HEK293 (cell line): ENCODE data around the gene DHCR7.

Experiments
- CTCF ChIA-PET: fragments of 350-600 bp; formaldehyde crosslinking; extraction: SDS; loops from one replicate; lab custom pipeline; 2021; ENCODE audit warnings: antibody characterized with exemption; lab: Yijun Ruan, JAX
- POLR2A ChIA-PET: fragments of 300-600 bp; formaldehyde crosslinking; extraction: SDS; loops from one replicate; lab custom pipeline; 2020; ENCODE audit warnings: antibody characterized with exemption, inconsistent platforms; lab: Yijun Ruan, JAX
- H3K27ac ChIP-seq: fragments of 200-500 bp; sonication (Bioruptor generic); 2 replicates; pipeline ENCODE4 v1.5.1; 2014; ENCODE audit warnings: low read depth, low read length, control low read depth, inconsistent platforms; ENCODE audit errors: extremely low read depth
- H3K36me3 ChIP-seq, 2 experiments: fragments of 200-500 bp in 1 of 2; sonication (Bioruptor generic) in 1 of 2; 1 replicate in 1 of 2; 2 replicates in 1 of 2; pipeline ENCODE4 v1.5.1; 2014 to 2017; ENCODE audit warnings: inconsistent platforms in 2 of 2, low read length in 2 of 2; ENCODE audit not compliant: control insufficient read depth in 2 of 2, insufficient read depth in 1 of 2
- H3K4me1 ChIP-seq: fragments of 200-500 bp; sonication (Bioruptor generic); 2 replicates; pipeline ENCODE4 v1.5.1; 2014; ENCODE audit warnings: mild to moderate bottlenecking, low read length, inconsistent platforms; ENCODE audit not compliant: control insufficient read depth, insufficient read depth
- H3K4me3 ChIP-seq: 2 replicates; pipeline ENCODE4 v1.5.1; 2011; ENCODE audit warnings: low read depth, mild to moderate bottlenecking, control low read depth, low read length, moderate library complexity
- H3K9me3 ChIP-seq: fragments of 200-500 bp; sonication (Bioruptor generic); 2 replicates; pipeline ENCODE4 v1.5.1; 2014; ENCODE audit warnings: low read depth, low read length, inconsistent platforms; ENCODE audit not compliant: control insufficient read depth, insufficient read depth
- IKZF3 ChIP-seq: fragments of 450-650 bp; IDR thresholded peaks from 2 replicates; pipeline ENCODE4 v1.5.0; 2018; ENCODE audit warnings: missing biosample characterization, mild to moderate bottlenecking, missing genetic modification characterization, moderate library complexity
- KLF8 ChIP-seq: fragments of 450-650 bp; formaldehyde crosslinking; IDR thresholded peaks from 2 replicates; pipeline ENCODE4 v1.5.1; 2016; ENCODE audit warnings: missing biosample characterization, missing genetic modification characterization
- ZBTB1 ChIP-seq: fragments of 450-650 bp; formaldehyde crosslinking; IDR thresholded peaks from 2 replicates; pipeline ENCODE4 v1.5.1; 2016; ENCODE audit warnings: missing biosample characterization, missing genetic modification characterization
- ZBTB48 ChIP-seq: fragments of 450-650 bp; formaldehyde crosslinking; IDR thresholded peaks from 2 replicates; pipeline ENCODE4 v1.5.1; 2016; ENCODE audit warnings: missing biosample characterization, missing genetic modification characterization
- ZNF146 ChIP-seq: fragments of 450-650 bp; formaldehyde crosslinking; IDR thresholded peaks from 2 replicates; pipeline ENCODE4 v1.5.1; 2016; ENCODE audit warnings: missing biosample characterization, missing genetic modification characterization
- ZNF169 ChIP-seq: fragments of 450-650 bp; formaldehyde crosslinking; IDR thresholded peaks from 2 replicates; pipeline ENCODE4 v1.5.1; 2016; ENCODE audit warnings: missing biosample characterization, missing genetic modification characterization
- ZNF266 ChIP-seq: fragments of 450-650 bp; formaldehyde crosslinking; IDR thresholded peaks from 2 replicates; pipeline ENCODE4 v1.5.1; 2016; ENCODE audit warnings: missing biosample characterization, missing genetic modification characterization, low read depth
- ZNF366 ChIP-seq: fragments of 450-650 bp; formaldehyde crosslinking; conservative IDR thresholded peaks from 2 replicates; pipeline ENCODE4 v1.5.1; 2016; ENCODE audit warnings: missing biosample characterization, missing genetic modification characterization
- ZNF571 ChIP-seq: fragments of 450-650 bp; formaldehyde crosslinking; IDR thresholded peaks from 2 replicates; pipeline ENCODE4 v1.5.0; 2017; ENCODE audit warnings: missing biosample characterization, missing genetic modification characterization
- ZNF664 ChIP-seq: fragments of 450-650 bp; formaldehyde crosslinking; IDR thresholded peaks from 2 replicates; pipeline ENCODE4 v1.5.1; 2016; ENCODE audit warnings: missing biosample characterization, missing genetic modification characterization
- TF ChIP-seq, protein P1 (sequence below): fragments of 450-650 bp; formaldehyde crosslinking; IDR thresholded peaks from 2 replicates; pipeline ENCODE4; 2016; ENCODE audit warnings: missing biosample characterization, missing genetic modification characterization
- TF ChIP-seq, protein P2 (sequence below): fragments of 450-650 bp; formaldehyde crosslinking; IDR thresholded peaks from 2 replicates; pipeline ENCODE4 v1.5.1; 2016; ENCODE audit warnings: missing biosample characterization, missing genetic modification characterization, low read depth
- TF ChIP-seq, protein P3 (sequence below): fragments of 450-650 bp; formaldehyde crosslinking; IDR thresholded peaks from 2 replicates; pipeline ENCODE4 v1.5.1; 2016; ENCODE audit warnings: missing biosample characterization, missing genetic modification characterization
- TF ChIP-seq, protein P4 (sequence below): fragments of 450-650 bp; formaldehyde crosslinking; IDR thresholded peaks from 2 replicates; pipeline ENCODE4 v1.5.1; 2016; ENCODE audit warnings: missing biosample characterization, missing genetic modification characterization, low read depth

Gene DHCR7

DNA sequence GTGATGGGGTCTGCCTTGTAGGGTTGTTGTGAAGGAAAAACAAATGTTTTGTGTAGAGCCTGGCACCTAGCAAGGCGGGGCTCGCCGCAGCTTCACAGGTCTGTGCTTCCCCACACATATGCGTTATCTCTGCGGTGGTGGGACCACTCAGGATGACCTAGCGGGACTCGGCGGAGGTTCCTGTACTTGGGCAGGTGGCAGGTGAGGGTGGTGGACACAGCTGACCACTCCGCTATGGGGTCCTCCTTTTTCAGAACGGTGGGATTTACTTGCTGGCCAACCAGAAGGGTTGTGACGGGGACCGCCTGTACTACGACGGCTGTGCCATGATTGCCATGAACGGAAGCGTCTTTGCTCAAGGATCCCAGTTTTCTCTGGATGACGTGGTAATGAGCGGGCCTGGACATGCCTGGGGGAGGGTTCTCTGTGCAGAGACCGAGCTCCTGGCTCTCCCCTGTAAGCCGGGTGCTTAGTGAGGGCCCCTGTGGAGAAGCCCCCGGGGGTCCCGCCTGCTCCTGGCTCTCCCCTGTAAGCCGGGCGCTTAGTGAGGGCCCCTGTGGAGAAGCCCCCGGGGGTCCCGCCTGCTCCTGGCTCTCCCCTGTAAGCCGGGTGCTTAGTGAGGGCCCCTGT is 26.1 kb upstream of the DHCR7 start:
- Histone ChIP-seq H3K4me3 (no peak overlapping the region), H3K9me3 (no peaks in the 10 kb centered on the region), H3K4me1 (peaks cover 3% of the 10 kb centered on the region; the same call in 1 of the 2 replicates), H3K27ac (no peak overlapping the region), H3K36me3 (peaks cover 0 to 70% of the 10 kb centered on the region in 2 experiments; a peak in 2 of 3 replicates)
- ChIA-PET POLR2A (no interaction called here), CTCF (interaction anchor here (0.6 kb wide), 1 partner anchor 660 kb away, joined by 3 read pairs; no protein-coding TSS in a partner anchor)
- TF ChIP-seq ZNF169 (tag by site-specific recombination) (no peak), ZNF366 (tag by site-specific recombination) (no peak), ZNF571 (tag by site-specific recombination) (no peak), ZBTB48 (no peak), ZNF146 (tag by site-specific recombination) (no peak), ZBTB1 (no peak), KLF8 (no peak), IKZF3 (tag by site-specific recombination) (no peak)
- TF ChIP-seq, protein P1, sequence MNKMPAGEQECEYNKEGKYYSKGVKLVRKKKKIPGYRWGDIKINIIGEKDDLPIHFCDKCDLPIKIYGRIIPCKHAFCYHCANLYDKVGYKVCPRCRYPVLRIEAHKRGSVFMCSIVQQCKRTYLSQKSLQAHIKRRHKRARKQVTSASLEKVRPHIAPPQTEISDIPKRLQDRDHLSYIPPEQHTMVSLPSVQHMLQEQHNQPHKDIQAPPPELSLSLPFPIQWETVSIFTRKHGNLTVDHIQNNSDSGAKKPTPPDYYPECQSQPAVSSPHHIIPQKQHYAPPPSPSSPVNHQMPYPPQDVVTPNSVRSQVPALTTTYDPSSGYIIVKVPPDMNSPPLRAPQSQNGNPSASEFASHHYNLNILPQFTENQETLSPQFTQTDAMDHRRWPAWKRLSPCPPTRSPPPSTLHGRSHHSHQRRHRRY, result no peak
- TF ChIP-seq, protein P2, sequence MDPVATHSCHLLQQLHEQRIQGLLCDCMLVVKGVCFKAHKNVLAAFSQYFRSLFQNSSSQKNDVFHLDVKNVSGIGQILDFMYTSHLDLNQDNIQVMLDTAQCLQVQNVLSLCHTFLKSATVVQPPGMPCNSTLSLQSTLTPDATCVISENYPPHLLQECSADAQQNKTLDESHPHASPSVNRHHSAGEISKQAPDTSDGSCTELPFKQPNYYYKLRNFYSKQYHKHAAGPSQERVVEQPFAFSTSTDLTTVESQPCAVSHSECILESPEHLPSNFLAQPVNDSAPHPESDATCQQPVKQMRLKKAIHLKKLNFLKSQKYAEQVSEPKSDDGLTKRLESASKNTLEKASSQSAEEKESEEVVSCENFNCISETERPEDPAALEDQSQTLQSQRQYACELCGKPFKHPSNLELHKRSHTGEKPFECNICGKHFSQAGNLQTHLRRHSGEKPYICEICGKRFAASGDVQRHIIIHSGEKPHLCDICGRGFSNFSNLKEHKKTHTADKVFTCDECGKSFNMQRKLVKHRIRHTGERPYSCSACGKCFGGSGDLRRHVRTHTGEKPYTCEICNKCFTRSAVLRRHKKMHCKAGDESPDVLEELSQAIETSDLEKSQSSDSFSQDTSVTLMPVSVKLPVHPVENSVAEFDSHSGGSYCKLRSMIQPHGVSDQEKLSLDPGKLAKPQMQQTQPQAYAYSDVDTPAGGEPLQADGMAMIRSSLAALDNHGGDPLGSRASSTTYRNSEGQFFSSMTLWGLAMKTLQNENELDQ, result no peak
- TF ChIP-seq, protein P3, sequence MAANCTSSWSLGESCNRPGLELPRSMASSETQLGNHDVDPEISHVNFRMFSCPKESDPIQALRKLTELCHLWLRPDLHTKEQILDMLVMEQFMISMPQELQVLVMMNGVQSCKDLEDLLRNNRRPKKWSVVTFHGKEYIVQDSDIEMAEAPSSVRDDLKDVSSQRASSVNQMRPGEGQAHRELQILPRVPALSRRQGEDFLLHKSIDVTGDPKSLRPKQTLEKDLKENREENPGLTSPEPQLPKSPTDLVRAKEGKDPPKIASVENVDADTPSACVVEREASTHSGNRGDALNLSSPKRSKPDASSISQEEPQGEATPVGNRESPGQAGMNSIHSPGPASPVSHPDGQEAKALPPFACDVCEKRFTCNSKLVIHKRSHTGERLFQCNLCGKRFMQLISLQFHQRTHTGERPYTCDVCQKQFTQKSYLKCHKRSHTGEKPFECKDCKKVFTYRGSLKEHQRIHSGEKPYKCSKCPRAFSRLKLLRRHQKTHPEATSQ (tag by site-specific recombination), result no peak
- TF ChIP-seq, protein P4, sequence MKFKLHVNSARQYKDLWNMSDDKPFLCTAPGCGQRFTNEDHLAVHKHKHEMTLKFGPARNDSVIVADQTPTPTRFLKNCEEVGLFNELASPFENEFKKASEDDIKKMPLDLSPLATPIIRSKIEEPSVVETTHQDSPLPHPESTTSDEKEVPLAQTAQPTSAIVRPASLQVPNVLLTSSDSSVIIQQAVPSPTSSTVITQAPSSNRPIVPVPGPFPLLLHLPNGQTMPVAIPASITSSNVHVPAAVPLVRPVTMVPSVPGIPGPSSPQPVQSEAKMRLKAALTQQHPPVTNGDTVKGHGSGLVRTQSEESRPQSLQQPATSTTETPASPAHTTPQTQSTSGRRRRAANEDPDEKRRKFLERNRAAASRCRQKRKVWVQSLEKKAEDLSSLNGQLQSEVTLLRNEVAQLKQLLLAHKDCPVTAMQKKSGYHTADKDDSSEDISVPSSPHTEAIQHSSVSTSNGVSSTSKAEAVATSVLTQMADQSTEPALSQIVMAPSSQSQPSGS, result no peak

DNA sequence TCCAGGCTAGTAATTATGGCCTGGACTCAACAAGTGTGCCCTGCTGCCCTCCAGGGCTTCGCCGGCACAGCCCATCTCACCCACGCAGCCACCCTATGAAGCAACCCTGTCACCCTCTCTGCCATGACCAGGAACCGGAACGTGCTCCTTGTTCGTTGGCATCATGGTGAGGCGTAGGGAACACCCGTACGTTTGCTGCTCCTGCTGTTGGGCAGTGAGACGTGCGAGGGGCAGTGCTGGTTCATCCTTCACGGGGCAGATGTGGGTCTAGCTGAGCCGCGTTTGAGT is 25.5 kb upstream of the DHCR7 start:
- Histone ChIP-seq H3K9me3 (no peaks in the 10 kb centered on the region), H3K27ac (no peak overlapping the region), H3K4me3 (no peak overlapping the region), H3K36me3 (peaks cover 0 to 66% of the 10 kb centered on the region in 2 experiments; a peak in 2 of 3 replicates), H3K4me1 (peaks cover 3% of the 10 kb centered on the region; the same call in 1 of the 2 replicates)
- CTCF ChIA-PET, result interaction anchor here (0.5 kb wide), 1 partner anchor 29 kb away, joined by 3 read pairs; no protein-coding TSS in a partner anchor
- TF ChIP-seq ZNF664 (tag by site-specific recombination) (no peak), ZNF266 (tag by site-specific recombination) (no peak)
- POLR2A ChIA-PET, result no interaction called here
